AG10803 (cell line): ENCODE data around the gene RASSF1.

Experiments used
- DNase-seq: peaks from one replicate; pipeline ENCODE4 v3.0.0; 2010; ENCODE audit warnings: low read depth
- H3K4me3 ChIP-seq: 2 replicates; pipeline ENCODE4 v1.5.1; 2011; ENCODE audit warnings: mild to moderate bottlenecking, low read length, control low read depth
- CTCF ChIP-seq: conservative IDR thresholded peaks from 2 replicates; pipeline ENCODE4 v1.5.1; 2011; ENCODE audit warnings: mild to moderate bottlenecking, low read length, control low read depth, inconsistent platforms

Gene RASSF1

GRCh38 chr3:50323614-50324199 is 16.9 kb downstream of the RASSF1 start:
- DNase-seq, result no peak
- no peak for TF ChIP-seq CTCF
- no peak overlapping the region for H3K4me3 ChIP-seq

GRCh38 chr3:50323092-50323600 is 17.5 kb downstream of the RASSF1 start:
- H3K4me3 ChIP-seq, result no peak overlapping the region
- DNase-seq, result no peak
- no peak for TF ChIP-seq CTCF

- no peak for TF ChIP-seq CTCF
- DNase-seq, result no peak
- peak within 1 kb of the TSS; percentile 71 for H3K4me3 ChIP-seq
Observed at GRCh38 chr3:50322386-50323091, 18.1 kb downstream of the RASSF1 start, which contains the start of gene HYAL2. Gene HYAL2, minus strand, starts transcription at chr3:50322745. Its CDS starts 2,256 bp downstream, at chr3:50320489.

- peak overlapping the region; percentile 71 for H3K4me3 ChIP-seq
- TF ChIP-seq CTCF, result no peak
- no peak for DNase-seq
Observed at GRCh38 chr3:50322115-50322385, 18.6 kb downstream of the RASSF1 start.

- peak overlapping the region; percentile 71 for H3K4me3 ChIP-seq
- peak; percentile 84 for DNase-seq
- peak; percentile 42 for TF ChIP-seq CTCF
Observed at GRCh38 chr3:50321336-50322114, 19.1 kb downstream of the RASSF1 start.

GRCh38 chr3:50320853-50321335 is 19.7 kb downstream of the RASSF1 start:
- peak; percentile 50 for DNase-seq
- no peak for TF ChIP-seq CTCF
- H3K4me3 ChIP-seq, result peak overlapping the region; percentile 71
